HG02759 (cell line): ENCODE results near the gene TNNT2.

Source experiments
- ATAC-seq: cut with Tn5 transposase; IDR thresholded peaks from one replicate; pipeline ENCODE4 v1.9.1; 2021; ENCODE audit warnings: mild to moderate bottlenecking, moderate library complexity; ENCODE audit not compliant: unreplicated experiment

The TNNT2 gene

DNA sequence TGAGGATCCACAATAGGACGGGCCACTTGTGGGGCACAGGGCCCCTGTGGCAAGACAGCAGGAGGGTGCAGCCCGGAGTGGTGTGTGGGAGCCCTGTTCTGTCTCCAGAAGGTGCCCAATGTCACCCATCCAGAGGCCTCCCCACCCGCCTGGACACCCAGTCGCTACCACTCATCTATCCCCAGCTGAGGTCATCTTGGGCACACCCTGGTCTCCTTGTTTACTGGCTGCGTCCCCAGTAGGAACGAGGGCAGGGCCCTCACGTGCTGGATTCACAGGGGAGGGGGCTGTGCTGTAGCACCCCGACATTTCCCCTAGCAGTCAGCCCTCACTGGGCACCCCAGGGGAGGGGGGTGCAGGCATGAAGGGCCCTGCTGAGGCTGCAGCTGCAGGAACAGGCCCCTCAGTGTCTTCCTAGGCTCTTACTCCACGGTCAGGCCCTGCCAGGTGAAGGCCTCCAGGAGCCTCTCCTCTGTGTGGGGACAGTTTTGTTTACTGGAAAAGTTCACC is 2.3 kb upstream of the TNNT2 start:
- no peak for ATAC-seq

DNA sequence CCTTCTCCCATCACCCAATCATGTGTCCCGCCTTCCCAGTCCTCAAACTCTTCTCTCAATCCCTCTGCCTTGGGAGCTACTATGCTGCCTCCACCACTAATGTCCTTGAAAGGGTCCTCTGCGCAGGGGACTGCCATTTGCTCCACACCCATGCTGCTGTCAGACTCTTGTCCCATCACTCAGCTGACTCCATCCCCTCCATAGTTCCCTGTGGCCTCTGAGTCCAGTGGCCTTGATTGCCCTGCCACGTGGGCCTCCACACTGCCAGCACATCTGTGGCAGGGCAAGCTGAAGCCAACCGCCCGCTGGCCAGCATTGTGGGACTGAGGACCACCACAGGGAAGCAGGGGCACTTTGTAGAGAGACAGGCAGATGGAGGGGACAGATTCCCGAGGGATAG is 1.3 kb upstream of the TNNT2 start:
- ATAC-seq = no peak

DNA sequence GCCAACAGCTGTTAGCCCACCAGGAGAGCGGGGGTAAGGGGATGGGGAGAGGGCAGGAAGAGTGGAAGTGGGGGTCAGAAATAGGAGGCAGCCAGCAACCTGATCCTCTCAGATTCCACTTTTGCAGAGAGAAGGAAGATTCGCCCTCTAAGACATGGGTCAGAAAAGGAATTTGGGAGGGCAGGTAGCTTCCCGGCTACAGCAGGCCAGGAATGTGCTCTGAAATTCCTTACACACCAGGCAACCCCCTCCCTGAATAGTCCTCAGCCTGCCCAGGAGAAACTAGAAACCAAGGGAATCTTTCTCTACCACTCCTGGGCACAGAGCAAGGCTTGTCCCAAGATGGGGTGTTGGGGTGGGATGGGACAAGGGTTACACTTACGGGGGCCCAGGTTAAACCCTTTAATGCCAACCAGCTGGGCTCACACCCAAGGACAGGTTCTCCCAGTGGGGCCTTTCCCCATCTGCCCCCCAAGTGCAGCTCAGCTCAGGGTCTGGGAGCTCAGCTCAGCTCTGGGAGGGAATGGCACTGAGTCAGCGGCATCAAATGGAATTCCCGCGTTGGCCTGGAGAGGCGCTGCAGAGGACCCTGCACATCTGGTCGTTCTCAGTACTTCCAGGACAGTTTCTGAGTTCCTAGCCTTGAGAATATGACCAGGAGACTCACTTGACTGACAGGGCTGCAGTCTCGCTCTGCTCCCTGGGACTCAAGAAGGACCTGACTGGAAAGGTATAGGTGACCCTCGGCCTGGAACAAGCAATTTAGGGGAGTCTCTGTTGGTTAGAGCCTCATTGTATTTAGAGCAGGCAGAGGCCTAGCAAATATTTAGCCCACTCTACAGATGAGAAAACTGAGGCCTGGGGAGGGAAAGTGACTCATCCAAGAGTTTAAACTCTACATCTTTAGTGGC is 761 bp downstream of the TNNT2 start:
- ATAC-seq = peak; percentile 55

DNA sequence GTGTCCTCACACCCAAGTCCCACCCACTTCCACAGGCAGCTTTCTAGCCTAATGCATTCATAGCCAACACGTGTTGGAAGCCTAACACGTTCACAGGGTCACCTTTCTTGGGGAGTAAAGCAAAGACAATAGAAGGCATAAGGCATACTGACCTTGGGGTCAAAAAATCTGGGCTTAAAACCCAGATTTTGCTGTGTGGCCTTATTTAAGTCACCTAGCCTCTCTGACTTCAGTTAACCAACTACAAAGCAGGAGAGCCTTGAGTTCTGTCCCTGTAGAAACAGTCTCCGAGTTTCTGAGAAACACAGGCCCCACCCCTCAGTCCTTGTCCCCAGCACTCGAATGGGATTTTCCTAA is 1.4 kb downstream of the TNNT2 start:
- no peak for ATAC-seq

DNA sequence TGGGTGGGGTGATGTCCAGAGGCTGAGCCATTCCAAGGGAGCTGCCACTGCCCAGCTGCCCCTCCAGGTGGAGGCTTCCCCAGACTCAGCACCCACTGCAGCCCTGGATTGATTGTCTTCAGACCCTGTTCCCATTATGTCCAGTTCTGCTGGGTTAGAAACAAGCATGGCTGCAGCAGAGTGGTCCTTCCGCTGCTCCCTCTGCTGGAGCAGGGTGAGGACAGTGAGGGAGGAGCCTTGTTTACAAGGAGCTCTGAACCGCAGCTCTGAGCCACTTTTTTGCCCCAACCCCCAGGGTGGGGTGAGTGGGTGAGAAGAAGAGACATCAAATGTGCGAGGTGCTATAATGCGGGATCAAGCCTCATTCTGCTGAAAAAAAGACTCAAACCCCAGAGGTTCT is 2.3 kb downstream of the TNNT2 start:
- ATAC-seq = no peak

DNA sequence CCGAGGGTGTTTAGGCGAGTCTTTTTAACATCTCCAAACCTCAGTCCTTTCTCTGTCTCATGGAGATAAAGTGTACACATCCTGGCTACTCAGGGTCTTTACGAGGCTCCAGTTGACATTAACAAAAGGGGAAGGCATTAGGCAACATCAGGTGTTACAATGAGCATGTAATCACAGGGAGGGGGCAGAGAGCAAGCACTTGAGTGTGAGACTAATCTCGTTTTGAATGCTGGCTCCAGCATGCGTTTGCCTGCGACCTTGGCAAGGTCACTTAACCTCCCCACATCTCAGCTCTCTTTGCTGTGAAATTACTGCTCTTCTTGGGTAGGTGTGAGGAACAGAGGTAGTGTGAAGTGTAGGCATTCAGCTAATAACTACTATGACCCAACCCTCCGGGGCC is 3.1 kb downstream of the TNNT2 start:
- no peak for ATAC-seq

DNA sequence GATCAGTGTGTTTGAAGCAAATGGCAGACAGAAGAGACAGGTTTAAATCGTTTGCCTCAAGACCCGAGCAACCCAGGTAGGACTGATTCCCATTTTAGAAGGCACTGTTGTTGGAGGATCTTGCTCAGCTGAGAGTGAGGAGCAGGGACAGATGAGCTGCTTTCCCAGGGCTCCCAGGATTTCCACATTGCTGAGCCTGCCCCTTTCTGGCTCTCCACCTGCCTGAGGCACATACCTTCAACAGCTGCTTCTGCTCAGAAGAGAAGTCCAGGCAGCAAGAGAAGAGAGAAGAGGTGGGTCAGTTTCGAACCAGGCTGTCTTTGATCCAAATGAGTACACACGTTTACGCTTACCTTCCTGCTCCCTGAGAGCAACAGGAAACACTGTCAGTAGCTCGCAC is 5.7 kb downstream of the TNNT2 start:
- ATAC-seq = no peak

DNA sequence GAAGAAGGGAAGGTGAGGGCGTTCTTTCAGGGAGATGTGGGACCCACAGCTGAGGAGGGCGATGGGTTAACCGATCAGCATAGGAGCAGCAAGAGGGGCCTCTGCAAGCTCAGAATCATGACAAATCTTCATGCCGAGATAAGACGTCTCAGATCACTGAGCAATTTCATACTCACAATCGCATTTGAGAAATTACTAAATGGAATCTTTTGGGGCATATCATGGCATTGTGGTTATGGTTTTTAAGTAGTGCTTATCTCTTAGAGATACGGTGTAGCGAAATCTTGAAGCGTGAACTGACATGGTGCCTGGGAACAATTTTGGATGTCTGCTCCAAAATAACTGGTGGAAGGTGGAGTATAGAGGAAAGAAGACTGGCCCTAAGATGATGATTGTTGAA is 6.2 kb downstream of the TNNT2 start:
- no peak for ATAC-seq

DNA sequence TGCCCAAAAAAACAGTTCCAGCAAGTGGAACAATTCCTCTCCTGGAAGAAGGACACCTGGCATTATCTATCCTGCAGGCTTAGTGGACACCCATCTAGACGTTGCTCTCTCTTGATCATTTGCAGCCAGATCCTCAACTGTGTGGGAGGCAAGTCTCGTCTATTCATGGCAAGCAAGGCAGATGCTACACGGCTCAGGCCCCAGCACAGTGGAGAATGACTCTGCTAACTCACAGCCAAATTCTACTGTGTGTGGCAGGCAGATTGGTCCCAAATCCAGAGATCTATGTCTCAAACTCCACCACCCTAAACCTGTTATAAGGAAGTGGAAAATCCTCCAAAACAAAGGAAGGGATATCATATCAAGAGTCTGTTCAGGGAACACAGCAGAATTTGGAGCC is 7.0 kb downstream of the TNNT2 start:
- ATAC-seq = no peak

DNA sequence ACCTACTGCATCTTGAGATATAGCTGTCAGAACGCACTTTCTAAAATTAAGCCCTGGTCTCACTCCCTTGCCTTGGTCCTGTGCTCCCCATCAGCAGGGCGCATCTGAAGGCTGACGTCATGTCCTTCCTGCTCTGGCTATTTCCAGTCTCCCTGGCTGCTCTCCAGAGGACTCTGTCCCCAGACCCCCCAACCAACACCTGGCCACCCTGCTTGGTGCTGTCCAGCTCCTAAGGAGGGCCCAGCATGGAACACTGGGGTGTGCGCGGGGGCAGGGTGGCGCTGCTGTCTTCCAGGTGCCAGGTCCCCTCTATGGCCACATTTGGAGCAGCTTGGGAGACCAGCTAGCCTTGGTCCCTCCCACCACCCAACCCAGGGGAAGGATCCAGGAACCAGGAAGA is 8.3 kb downstream of the TNNT2 start:
- no peak for ATAC-seq

DNA sequence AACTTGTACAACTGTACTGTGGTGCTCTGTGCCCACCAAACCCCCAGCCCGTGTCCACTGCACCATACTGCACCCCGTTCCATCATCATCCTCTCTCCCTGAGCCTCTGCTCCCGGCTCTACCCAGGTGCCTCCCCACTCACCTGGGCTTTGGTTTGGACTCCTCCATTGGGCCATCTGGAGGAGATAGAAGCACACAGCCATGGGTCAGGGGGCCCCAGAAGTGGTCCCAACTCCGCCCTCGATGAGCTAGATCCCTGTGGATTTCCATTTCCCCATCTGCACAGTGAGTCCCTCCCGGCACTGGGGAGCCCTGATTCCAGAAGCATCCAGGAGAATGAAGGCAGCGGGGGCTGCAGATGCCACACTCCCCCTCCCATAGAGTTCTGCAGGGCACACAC is 10.8 kb downstream of the TNNT2 start:
- ATAC-seq = no peak

DNA sequence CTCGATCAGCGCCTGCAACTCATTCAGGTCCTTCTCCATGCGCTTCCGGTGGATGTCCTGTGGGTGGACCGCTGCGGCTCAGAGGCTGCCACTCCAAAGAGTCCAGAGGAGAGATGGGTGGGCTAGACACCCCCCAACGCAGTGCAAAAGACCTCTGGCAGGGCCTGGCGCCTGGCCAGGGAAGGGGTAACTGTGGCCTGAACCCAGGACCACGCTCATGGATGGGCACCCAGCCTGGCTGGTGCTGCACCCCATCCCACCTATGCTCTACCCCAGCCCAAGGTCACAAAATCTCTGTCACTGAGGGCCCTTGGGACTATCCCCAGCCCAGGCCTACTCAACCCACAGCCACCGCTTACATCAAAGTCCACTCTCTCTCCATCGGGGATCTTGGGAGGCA is 12.2 kb downstream of the TNNT2 start:
- ATAC-seq = no peak

DNA sequence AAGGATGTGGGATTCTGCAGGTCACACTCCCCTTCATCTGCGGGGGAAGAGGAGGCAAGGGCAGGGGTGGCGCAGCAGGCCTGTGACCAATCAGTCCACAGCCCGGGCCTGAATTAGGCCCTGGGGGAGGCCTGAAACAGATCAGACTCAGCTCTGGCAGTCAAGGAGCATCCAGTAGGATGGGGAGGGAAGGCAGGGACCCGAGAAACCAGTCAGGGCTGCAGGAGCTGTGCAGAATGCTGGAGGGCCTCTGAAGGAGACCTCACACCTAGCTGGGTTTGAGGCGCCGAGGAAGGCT is 12.7 kb downstream of the TNNT2 start:
- ATAC-seq = no peak

DNA sequence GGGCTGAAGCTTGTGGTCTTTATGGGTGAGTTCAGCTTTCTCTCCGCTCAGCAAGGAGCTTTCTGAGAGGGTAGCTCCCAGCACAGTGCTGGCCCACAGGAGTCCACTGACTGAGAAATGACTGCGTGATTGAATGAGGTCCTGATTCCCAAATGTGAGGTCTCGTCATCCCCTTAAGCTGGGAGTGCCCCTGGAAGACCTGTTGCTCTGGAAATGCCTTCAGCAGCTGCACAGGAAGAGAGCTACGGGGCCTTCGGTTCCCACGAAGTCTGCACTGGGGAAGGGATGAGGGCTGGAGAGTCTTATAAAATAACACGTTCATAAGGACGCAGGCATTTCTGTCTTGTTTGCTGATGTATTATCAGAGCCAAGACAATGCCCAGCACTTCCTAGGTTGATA is 14.0 kb downstream of the TNNT2 start:
- ATAC-seq = no peak

DNA sequence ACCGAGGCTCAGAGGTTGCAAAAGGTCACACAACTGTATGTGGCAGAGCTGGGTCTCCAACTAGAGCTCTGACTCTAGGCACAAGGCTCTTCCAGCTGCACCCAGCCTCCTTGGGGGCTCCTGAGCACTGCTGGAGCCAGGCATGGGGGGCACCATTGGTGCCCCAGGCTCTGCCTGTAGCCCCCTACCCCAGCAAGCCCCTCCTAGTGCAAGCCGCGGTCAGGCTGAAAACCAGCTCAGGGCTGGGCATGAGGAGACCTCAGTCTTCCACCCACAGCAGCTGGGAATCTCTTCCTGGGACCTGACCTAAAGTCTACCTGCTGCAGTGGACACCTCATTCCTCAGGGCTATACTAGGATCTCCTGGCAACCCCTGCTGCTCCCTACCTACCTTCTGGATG is 14.6 kb downstream of the TNNT2 start:
- no peak for ATAC-seq

DNA sequence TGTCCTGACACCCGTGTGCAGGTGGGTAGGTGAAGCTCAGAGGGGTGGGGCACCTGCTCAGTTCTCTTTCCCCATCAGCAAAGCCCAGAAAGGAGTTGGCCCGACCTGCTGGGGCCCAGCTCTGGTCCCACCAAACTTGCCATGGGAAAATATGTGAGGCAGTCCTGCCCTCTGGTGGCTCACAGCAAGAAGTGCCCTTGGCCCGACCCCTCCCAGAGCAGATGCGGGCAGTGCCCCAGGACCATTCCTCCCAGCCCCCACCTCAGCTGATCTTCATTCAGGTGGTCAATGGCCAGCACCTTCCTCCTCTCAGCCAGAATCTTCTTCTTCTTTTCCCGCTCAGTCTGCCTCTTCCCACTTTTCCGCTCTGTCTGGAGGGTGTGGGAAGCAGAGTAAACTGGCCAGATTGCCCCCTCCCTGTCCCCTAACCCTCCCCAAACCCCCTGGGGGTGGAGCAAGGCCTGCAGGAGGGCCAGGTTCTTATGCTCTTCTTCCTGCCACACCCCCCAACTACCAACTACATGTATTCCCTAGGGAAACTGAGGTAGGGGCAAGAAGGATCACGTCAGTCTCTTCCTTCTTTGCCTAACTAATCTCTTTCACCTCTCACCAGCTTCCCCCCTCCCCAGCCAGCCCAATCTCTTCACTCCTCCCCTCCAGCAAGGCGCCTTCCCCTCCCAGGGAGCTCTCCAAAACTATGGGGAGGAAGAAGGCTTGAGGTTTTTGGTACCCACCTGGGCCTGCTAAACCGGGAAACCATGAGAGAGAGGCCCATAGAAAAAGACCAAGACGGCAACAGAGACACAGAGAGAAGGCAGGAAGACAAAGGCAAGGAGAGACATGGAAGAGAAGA is 15.6 kb downstream of the TNNT2 start:
- ATAC-seq = no peak

DNA sequence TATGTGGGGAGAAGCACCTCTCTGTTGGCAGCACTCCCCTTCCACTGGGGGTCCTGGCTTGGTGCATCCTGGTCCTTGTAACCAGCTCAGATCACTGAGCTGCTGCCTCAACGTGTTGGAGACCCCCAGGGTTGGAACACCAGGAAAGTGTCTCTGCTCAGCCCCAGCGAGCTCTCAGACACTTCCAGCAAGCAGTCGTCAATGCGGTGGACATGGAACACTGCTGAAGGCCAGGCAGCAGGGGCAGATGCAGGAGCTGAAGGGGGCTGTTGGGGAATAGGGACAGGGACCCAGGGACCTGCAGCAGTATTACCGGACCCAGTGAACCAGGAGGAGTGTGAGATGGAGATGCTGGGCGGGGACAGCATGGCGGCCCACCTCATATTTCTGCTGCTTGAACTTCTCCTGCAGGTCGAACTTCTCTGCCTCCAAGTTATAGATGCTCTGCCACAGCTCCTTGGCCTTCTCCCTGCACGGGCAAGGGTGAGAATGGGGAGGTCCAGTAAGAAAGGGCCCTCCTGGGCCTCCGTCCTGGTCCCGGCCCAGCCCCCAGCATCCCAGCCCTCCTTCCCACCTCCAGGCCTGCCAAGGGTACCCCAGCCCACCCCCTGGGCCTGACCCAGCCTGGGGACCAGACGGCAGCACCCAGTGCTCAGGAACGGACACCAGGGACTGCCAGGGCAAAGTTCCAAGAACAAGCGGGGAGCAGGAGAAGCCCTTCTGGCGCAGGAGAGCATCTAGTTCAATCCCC is 16.4 kb downstream of the TNNT2 start:
- ATAC-seq = no peak

DNA sequence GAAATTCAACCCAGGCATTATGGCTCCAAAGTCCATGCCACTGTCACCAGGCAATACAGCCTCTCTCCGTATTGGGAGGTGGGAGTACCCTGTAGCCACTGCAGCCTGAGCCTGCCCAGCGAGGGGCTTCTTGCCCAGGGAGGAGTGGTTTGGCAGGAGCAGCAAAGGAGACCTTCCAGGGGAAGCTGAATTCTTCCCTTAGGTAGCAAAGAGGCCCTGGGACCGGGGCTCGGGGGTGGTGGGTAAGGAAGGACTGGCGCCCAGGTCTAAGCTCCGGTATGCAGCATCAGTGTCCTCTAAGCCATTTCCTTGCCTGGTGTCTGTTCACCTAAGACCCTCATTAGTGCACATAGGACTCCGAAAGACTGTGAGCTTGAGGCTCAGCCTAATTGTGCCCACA is 17.0 kb downstream of the TNNT2 start:
- no peak for ATAC-seq

DNA sequence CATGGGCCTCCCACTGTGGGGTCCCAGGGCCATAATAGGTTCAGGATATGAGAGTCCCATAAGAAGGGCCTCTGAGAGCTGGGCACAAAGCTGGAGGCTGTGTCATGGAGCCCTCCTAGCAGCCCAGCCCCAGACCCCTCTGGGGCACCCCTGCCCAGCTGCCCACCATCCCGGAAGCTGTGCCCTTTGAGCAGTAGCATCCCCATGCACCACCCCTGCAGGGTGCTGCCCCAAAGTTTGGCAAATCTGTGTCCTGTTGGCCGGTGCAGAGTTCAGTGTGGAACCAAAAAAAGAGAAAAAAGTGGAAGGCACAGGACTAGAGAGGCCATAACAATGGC is 17.6 kb downstream of the TNNT2 start:
- no peak for ATAC-seq

DNA sequence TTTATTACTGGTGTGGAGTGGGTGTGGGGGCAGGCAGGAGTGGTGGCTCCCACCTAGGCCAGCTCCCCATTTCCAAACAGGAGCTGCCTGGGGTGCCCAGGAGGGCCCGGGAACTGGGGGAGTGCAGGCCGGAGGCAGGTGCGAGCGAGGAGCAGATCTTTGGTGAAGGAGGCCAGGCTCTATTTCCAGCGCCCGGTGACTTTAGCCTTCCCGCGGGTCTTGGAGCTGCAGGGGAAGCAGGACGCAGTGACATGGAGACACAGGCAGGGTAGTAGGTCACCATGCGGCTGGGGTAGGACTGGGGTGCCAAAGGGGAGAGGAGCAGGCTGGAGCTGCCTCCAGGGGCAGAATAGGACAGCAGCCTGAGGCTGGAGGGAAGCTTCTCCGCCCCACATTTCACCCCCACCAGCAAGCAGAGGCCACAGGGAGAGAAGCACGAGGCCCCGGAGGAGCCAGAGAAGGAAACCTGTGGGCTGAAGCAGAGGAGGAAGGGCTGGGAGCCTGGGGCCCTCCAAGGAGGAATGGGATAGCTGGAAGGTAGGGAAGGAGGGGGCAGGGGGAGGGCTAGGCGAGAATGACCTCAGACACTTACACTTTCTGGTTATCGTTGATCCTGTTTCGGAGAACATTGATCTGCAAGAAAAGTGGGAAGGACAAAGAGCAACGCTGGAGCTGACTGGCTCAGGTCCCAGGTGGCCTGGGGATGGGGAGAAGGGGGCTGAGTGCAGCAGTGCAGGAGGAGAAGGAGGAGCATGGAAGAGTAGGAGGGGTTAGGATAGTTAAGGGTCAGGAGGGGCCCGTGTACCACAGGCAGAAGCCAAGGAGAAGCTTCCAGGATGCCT is 18.2 kb downstream of the TNNT2 start:
- ATAC-seq = no peak

DNA sequence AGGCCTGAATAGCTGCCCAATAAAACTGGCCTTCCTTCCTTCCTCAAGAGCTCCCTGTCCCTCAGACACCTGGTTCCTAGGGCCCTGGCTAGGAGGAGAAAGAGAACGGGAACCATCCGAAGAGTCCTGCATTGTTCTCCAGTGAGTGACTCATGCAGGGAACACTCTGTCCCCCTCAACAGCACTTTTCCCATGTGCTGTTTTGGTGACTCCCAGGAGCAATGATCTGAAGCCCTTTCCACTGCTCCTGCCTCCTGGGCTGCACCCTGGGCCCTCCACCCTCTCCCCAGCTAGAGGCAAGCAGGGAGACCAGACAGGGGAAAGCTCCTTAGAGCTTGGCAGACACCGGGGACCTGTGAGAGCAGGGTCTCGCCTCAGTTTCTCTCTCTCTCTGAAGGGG is 18.9 kb downstream of the TNNT2 start:
- ATAC-seq = no peak
